ENCODE data around the gene PTPRD.
A peak's percentile ranks its signal among the peaks of the same experiment; 100 is the strongest.

PTPRD gene

DNA sequence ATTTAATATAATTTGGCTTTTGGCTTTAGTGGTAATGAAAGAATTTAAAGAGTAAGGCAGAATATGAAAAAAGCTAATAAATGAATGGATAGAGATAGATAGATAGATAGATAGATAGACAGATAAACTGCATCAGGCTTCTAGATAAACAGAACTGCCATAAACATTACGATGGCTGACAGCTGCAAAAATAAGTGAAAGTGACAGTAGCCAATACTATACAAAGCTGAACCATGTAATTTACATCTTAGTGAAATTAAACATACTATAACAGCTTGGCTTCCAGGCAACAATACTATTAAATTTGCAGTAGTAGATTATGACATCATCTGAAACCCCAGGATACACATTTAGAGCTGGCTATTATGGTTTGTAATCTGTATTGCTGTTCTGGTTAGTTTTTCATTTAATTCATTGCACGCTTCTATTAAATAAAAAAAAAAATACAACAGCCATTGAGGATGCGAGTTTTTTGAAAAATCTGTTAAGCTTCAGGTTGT is 1354.8 kb downstream of the PTPRD start:
- DNase-seq: peak; percentile 47

GRCh38 chr9:9246726-9247125 is 1366.1 kb downstream of the PTPRD start:
- no peak for DNase-seq

DNA sequence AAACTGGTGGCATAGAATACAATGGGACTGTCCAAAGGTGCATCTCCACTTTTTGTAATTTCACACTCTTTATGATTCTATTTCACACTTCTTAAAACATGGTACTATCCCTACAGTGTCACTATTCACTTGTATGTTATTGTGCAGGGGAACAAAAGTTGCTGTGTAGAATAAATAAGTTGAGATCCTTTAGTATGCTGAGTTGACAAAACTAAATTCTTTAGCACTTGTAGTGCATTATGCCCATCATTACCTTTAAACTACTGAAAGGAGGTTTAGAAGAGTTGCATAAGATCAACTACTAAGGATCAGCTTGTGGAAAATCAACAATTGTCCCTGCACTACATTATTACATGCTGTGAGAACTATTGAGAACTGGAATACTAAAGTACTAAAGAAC is 1380.9 kb downstream of the PTPRD start:
- DNase-seq: no peak

DNA sequence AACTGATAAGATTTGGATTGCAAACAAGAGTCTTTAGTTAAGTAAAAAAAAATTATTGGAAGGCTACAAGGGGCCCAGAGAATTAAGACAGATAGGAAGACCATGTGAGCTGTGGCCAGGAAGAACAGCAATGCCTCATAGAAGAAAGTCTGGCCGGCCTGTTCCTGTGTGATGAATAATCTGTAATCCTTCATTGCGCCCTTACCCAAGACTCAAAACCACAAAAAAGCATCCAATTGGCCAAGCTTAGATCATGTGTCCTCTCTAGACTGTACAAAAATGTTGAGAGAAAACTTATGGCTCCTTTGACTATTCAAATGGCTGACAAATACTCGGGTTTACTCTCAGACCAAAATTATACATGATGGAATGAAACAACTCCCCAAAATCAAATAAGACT is 1383.5 kb downstream of the PTPRD start:
- no peak for DNase-seq

- DNase-seq: no peak
Observed at GRCh38 chr9:9223175-9223574, 1389.6 kb downstream of the PTPRD start.

- DNase-seq: no peak
Observed at GRCh38 chr9:9222730-9223129, 1390.1 kb downstream of the PTPRD start.

DNA sequence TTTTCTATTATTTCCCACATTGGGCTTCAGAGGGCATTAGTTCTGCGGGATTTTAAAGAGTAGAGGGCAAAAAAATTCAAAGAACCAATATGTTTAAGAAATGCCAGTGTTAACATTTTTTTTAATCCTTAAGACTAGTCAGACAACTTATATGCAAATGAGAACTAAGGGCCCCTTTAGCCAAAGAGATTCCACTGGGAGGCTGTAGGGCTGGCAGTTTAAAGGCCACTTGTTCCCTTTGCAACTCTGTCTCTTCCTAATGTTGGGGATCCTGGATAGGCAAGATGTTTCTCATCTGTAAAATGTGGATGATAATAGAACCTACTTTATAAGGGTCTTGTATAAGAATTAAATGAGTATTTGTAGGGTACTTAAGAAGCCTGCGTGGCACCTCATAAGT is 1395.9 kb downstream of the PTPRD start:
- no peak for DNase-seq

DNA sequence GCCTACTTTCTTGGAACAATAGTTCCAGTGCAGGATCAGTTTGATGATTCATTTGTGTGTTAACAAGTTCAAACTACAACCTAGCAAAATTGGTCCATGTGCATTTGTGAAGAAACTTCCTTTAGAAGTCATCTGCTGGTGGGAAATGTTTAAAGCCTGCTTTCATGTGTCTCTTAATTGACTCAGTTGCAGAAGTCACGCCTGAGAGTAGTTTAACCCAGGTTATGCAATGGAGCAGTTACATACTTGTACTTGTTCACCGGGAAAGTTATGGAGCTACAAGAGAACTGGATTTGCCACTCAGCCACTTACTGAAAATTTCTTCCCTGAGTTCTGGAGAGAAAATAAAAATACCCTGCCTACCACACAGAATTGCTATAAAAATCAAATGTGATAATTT is 1397.8 kb downstream of the PTPRD start:
- no peak for DNase-seq

DNA sequence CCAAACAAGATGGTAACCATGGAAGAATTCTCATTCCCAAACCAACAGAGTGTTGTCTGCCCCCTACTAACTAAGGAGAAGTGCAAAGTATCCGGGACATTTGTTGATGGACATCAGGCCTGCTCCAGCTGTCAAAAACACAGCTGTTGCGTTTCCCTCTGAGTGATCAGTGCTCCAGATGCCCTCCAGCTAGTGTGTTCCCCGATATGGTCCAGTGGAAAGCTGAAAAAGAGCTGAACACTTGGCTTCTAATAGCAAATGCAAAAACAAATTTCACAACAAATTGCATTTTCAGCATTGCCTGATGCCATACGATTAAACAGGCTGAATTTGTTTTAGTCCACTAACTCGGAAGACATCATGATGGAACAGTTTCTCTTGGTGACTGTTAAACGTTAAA is 1398.7 kb downstream of the PTPRD start:
- DNase-seq: peak; percentile 91

DNA sequence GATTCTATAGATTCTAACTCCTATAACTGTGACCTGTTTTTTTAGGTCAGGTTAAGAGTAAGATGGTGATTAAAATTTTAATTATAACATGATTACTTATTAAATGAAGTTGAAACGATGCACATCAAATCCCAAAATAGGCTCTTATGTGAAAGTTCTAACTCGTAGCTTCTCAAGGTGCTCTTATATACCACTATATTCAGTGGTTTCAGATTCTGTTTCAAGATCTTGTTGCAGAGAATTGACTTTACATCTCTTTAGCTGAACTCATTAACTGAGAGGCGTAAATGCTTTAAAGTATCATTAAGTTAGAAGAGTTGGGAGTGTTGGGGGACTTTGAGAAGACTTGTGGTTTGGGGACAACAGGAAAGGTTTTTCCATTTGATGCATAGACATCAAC is 1399.8 kb downstream of the PTPRD start:
- DNase-seq: no peak

GRCh38 chr9:9202276-9202675 is 1410.5 kb downstream of the PTPRD start:
- no peak for DNase-seq

GRCh38 chr9:9186086-9186485 is 1426.7 kb downstream of the PTPRD start:
- DNase-seq: no peak

- no peak for DNase-seq
Observed at GRCh38 chr9:9182431-9182830, 1430.4 kb downstream of the PTPRD start.

GRCh38 chr9:9177081-9177480 is 1435.7 kb downstream of the PTPRD start:
- no peak for DNase-seq

DNA sequence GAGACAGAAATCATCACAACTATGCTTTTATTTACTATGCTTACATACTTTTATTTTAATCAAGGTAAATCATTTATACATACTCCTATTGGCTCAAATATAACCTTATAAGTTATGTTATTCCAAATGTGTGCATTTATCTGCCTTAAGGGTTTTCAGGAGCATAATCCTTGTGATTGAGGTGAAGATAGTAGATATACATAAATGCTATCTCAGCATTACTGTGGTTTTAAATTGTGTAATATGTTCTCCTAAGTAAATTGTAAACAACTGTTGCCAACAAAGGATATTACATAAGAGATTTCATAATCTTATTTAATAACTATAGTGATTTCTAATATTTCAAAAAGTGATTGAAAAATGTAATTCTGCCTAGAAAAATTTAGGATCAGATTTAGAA is 1438.4 kb downstream of the PTPRD start:
- no peak for DNase-seq

GRCh38 chr9:9173264-9173663 is 1439.5 kb downstream of the PTPRD start:
- peak; percentile 66 for DNase-seq

DNA sequence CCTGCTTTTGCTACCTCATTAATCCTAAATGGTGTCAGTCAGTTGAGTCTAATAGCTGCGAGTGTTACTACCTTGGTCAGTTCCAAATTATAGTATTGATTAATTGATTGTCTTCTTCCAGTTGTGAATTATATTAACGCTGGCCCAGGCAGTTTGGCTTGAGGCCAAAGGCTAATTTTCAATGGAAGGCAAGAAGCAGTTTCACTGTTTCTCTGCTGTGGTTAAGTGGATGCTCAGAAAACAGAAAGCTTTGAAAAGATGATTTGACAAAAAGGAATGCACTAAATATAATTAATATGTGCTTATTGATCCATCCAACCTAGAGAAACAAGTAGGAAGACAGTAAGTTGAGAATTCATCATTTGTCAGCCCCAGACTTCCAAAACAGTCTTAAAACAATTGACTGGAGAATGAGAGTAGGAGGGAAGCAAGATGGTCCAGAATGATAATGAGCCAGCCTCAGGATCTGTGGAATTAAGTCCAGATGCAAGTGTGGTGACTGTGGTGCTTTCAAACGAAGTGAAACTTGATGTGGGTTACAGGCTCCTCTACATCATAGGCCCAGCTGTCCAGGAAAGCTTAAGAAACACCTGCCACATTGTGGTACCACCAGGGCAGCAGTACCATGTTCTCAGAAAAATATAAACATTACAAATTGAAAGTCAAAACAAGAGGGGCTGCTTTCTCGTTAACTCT is 1442.2 kb downstream of the PTPRD start:
- DNase-seq: peak; percentile 83

GRCh38 chr9:9142001-9142400 is 1470.8 kb downstream of the PTPRD start:
- DNase-seq: peak; percentile 97

- DNase-seq: no peak
Observed at GRCh38 chr9:9133526-9133925, 1479.3 kb downstream of the PTPRD start.

DNA sequence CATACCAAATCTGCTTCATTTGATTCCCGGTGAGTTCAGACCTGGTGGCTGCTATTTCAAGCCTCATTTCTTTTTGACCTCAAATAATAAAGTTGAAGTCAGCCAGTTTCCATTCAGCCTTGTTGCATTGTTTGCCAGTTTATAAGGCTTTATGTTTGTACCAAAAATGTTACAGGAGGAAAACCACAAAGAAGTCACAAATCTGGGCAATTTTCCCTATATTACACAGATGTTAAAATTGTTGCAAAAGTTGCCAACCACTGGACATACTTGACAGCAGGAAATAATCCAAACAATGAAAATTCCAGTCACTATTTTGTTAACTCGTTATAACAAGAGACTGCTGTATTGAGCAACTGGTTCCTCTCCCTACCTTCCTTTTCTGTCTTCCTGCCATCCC is 1488.2 kb downstream of the PTPRD start:
- no peak for DNase-seq

DNA sequence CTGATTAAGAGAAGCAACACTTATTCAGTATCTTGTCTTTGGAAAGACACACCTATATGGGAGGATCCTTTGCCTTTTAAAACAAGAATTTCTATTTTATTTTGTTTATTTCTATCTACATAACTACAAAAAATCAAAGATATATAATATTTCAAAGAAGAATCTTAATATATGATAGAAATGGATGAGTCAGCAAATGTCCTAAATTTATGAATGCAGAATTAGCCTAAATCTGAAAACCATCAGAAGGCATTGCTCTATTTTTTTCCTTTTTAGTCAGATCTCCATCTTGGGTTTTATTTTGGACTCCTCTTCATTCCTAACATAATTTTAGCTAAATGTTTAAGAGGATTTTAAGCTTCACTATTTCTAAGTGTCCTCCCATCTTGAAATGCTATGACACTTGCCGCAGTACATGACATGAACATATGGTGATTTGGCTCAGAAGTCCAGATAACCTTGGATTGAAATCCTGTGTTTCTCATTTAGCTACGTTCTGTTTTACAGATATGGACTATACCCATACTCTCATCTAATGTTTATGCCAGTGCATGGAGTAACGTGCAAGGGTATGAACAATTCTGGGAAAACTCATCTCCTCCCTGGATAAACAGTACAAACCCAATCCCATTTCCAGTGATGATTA is 1490.4 kb downstream of the PTPRD start:
- DNase-seq: no peak

- peak; percentile 27 for DNase-seq
Observed at GRCh38 chr9:9117866-9118265, 1494.9 kb downstream of the PTPRD start.

- DNase-seq: no peak
Observed at GRCh38 chr9:9112001-9112720, 1500.6 kb downstream of the PTPRD start.

- DNase-seq: no peak
Observed at GRCh38 chr9:9108641-9109040, 1504.2 kb downstream of the PTPRD start.
